Measurements from ENCODE around the gene OTOGL.
"Not testable (repeated sequence)": the region's sequence is repeated elsewhere in the genome, so short reads cannot be mapped to it uniquely, and the experiment has no call there.

The OTOGL gene

GRCh38 chr12:80099259-80099658 lies at the start of gene OTOGL:
TSS of gene OTOGL (plus strand) at chr12:80099537. CDS start at chr12:80209432, 109,895 bp downstream.
- no peak for DNase-seq

- no peak for DNase-seq
Measured at GRCh38 chr12:80050236-80050635, 49.1 kb upstream of the OTOGL start.

- DNase-seq = peak; percentile 3 to 52
Measured at GRCh38 chr12:80053051-80053790, 46.1 kb upstream of the OTOGL start.

GRCh38 chr12:80056232-80056631 lies 43.1 kb upstream of the OTOGL start:
- DNase-seq = peak in 1 of 2 experiments; percentile 42

GRCh38 chr12:80056845-80057244 lies 42.5 kb upstream of the OTOGL start:
- peak; percentile 9 to 89 for DNase-seq

GRCh38 chr12:80058586-80058985 lies 40.8 kb upstream of the OTOGL start:
- no peak for DNase-seq

GRCh38 chr12:80059102-80059501 lies 40.2 kb upstream of the OTOGL start:
- peak; percentile 22 to 67 for DNase-seq

GRCh38 chr12:80059875-80060274 lies 39.5 kb upstream of the OTOGL start:
- no peak for DNase-seq

- no peak for DNase-seq
Measured at GRCh38 chr12:80064269-80064668, 35.1 kb upstream of the OTOGL start.

- no peak for DNase-seq
Measured at GRCh38 chr12:80064951-80065350, 34.4 kb upstream of the OTOGL start.

- no peak for DNase-seq
Measured at GRCh38 chr12:80068173-80068572, 31.2 kb upstream of the OTOGL start.

- DNase-seq = not testable (repeated sequence)
Measured at GRCh38 chr12:80083892-80084614, 15.3 kb upstream of the OTOGL start.

- DNase-seq = no peak
Measured at GRCh38 chr12:80086025-80086424, 13.3 kb upstream of the OTOGL start.

GRCh38 chr12:80087486-80088213 lies 11.7 kb upstream of the OTOGL start:
- no peak for DNase-seq

- DNase-seq = no peak
Measured at GRCh38 chr12:80100591-80100990, 1.3 kb downstream of the OTOGL start.

GRCh38 chr12:80101126-80101525 lies 1.8 kb downstream of the OTOGL start:
- DNase-seq = no peak

- no peak for DNase-seq
Measured at GRCh38 chr12:80107221-80107620, 7.9 kb downstream of the OTOGL start.

GRCh38 chr12:80116735-80117134 lies 17.4 kb downstream of the OTOGL start:
- no peak for DNase-seq

- DNase-seq = no peak
Measured at GRCh38 chr12:80118565-80119324, 19.4 kb downstream of the OTOGL start.

- no peak for DNase-seq
Measured at GRCh38 chr12:80120994-80121393, 21.7 kb downstream of the OTOGL start.

GRCh38 chr12:80121661-80122060 lies 22.3 kb downstream of the OTOGL start:
- no peak for DNase-seq

GRCh38 chr12:80129895-80130530 lies 30.7 kb downstream of the OTOGL start:
- DNase-seq = no peak
